Neural progenitor cell (in vitro differentiated cells): ENCODE data around the gene SLC7A7.

Experiments used
- EZH2 ChIP-seq: fragments of 200-600 bp; sonication (generic); IDR thresholded peaks from 2 replicates; pipeline ENCODE4 v1.6.1; 2017; ENCODE audit warnings: antibody characterized with exemption, mild to moderate bottlenecking, moderate library complexity
- EZH2phosphoT487 ChIP-seq: fragments of 200-600 bp; sonication (generic); IDR thresholded peaks from 2 replicates; pipeline ENCODE4 v1.6.1; 2017; ENCODE audit warnings: antibody characterized with exemption
- TF ChIP-seq, protein P1 (sequence below): fragments of 200-600 bp; sonication (generic); IDR thresholded peaks from 2 replicates; pipeline ENCODE4 v1.5.1; 2017; ENCODE audit warnings: antibody characterized with exemption, mild to moderate bottlenecking

DNA sequence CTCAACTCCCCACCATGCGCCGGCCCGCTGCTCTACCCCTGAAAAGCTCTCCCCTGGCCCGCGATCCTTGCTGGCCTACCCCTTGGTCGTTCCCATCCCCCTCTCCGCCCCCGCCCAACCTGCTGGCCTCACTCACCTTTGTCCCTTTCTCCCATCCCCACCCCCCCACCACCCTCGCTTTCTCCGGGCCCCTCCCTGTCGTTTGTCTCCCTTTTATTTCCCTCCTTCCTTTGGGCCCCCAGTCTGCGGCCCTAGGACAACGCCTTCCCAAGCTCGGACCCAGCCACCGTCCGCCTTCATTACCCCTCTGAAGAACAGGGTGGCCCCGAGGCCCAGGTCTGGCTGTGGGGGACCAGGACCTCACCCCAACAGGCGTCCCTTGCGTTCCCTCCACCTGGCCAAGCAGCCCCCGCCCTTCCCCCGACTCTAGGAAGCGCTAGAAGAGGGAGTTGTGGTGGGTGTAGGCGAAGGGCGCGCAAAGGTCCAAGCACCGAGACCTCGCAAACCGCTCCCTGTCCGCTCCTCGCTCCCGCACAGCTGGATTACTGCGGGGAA is 6.9 kb upstream of the SLC7A7 start:
- no peak for TF ChIP-seq EZH2
- TF ChIP-seq, protein P1, sequence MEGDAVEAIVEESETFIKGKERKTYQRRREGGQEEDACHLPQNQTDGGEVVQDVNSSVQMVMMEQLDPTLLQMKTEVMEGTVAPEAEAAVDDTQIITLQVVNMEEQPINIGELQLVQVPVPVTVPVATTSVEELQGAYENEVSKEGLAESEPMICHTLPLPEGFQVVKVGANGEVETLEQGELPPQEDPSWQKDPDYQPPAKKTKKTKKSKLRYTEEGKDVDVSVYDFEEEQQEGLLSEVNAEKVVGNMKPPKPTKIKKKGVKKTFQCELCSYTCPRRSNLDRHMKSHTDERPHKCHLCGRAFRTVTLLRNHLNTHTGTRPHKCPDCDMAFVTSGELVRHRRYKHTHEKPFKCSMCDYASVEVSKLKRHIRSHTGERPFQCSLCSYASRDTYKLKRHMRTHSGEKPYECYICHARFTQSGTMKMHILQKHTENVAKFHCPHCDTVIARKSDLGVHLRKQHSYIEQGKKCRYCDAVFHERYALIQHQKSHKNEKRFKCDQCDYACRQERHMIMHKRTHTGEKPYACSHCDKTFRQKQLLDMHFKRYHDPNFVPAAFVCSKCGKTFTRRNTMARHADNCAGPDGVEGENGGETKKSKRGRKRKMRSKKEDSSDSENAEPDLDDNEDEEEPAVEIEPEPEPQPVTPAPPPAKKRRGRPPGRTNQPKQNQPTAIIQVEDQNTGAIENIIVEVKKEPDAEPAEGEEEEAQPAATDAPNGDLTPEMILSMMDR: no peak
- TF ChIP-seq EZH2phosphoT487: peak; percentile 39
